ENCODE data around the gene AGBL4.

The AGBL4 gene

DNA sequence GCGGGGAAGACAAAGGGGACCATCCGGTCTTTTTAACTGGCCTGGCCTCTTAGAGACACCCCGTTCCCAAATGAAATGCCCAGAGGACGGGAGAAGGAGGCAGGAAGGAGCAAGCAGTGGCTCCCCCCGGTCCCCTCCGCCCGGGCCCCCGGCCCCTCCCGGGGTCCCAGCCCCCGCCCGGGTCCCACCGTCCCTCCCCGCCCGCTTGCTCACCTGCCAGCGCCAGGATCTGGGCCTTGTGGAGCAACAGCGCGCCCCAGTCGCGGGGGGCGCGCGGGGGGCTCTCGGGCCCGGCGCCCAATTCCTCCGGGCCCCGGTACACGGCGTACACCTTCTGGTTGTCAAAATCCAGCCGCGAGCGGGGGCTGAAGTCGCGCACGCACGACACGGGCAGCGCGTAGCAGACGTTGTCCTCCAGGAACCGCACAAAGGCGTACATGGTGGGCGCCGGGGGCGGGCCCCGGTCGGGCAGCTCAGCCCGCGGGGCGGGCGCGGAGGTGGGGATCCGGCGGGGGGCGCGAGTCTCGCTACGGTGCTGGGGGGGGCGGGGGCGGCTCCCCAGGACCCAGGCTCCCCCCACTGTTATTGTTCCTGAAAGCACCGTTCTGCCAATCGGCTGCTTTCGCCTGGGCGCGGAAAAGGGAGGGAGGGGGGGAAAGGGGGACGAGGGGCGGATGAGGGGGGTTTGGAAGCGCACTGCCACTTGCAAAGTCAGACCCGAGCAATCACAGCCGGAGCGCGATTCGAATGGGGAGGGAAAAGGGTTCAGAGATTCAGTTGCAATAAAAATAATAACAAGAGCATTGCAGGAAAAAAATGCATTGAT lies 1247.1 kb downstream of the AGBL4 start, which contains the start of gene BEND5:
BEND5 (minus strand) TSS at position 499 of the 826 bp plus-strand sequence; CDS start at position 439, 60 bp downstream.
- Histone ChIP-seq H3K9me3 (ENCODE audit: low read depth, low read length) (no peaks in the 10 kb centered on the region), H3K9ac (ENCODE audit: insufficient read length) (peak within 1 kb of the TSS; percentile 73), H3K4me3 (peak within 1 kb of the TSS; percentile 86), H3K36me3 (ENCODE audit: insufficient read depth, low read length) (peaks cover 6% of the 10 kb centered on the region), H3K27ac (no peak within 1 kb of the TSS)
- peak; percentile 5 for DNase-seq (ENCODE audit: low read depth, low spot score)
- TF ChIP-seq EZH2 (IDR thresholded peaks at IDR 0.05) = no peak
- TF ChIP-seq FOXP2 (optimal IDR thresholded peaks at IDR 0.05; ENCODE audit: control extremely low read depth, extremely low read length, insufficient read depth) = no peak
- no peak; the same call in 1 of the 2 replicates for TF ChIP-seq POLR2AphosphoS5 (IDR thresholded peaks at IDR 0.05; ENCODE audit: borderline replicate concordance, low read depth, low read length)

DNA sequence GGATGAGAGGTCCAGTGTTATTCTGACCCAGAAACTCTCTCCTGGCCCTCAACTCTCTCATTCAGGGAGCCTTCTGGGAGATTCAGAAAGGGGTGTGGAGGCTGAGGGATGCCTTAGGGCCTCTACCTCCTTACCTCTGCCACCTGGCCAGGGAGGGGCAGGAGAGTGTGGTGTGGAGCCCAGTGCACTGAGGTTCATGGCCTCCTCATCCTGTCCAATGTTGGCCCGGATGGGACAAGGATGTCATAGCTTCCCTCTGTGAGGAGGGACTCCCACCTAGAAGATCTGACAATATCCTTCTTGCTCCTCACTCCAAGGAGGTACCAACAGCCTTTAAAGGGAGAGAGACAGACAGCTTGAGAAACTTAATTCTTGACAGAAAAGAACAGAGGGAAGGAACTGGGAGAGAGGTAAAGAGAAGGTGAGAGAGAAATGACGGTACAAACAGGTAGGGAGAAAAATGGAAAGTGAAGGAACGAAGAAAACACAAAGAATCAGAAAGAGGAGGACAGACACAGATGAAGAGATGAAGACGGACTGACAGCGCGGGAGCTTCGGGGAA lies 1247.8 kb downstream of the AGBL4 start:
- Histone ChIP-seq H3K27ac (no peak overlapping the region), H3K4me3 (peak overlapping the region; percentile 86), H3K36me3 (ENCODE audit: insufficient read depth, low read length) (peaks cover 8% of the 10 kb centered on the region), H3K9me3 (ENCODE audit: low read depth, low read length) (no peaks in the 10 kb centered on the region), H3K9ac (ENCODE audit: insufficient read length) (peak overlapping the region; percentile 73)
- TF ChIP-seq POLR2AphosphoS5 (IDR thresholded peaks at IDR 0.05; ENCODE audit: borderline replicate concordance, low read depth, low read length) (no peak), EZH2 (IDR thresholded peaks at IDR 0.05) (no peak), FOXP2 (optimal IDR thresholded peaks at IDR 0.05; ENCODE audit: control extremely low read depth, extremely low read length, insufficient read depth) (no peak)
- DNase-seq (ENCODE audit: low read depth, low spot score) = no peak

DNA sequence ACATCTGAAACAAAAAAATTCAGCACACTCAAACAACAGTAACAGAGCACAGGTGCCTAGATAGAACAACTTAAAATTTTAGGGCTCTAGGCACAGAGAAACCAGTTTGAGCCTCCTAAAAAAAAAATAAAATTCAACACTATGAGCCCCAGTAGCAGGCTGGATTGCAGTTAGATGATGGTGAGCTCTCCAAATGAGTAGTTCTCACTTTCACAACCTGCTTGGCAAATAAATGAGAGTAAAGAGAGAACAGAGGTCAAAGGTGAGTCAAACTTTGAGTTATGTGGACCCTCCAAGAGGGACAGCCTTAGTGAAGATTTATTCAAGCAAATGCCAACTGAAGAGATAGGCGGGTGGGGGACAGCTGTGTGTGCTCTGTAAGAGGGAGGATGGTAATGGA lies 1250.6 kb downstream of the AGBL4 start:
- peaks cover 8% of the 10 kb centered on the region for H3K36me3 ChIP-seq (ENCODE audit: insufficient read depth, low read length)
- DNase-seq (ENCODE audit: low read depth, low spot score) = no peak
- no peak overlapping the region for H3K4me3 ChIP-seq
- H3K9me3 ChIP-seq (ENCODE audit: low read depth, low read length) = no peaks in the 10 kb centered on the region
- H3K9ac ChIP-seq (ENCODE audit: insufficient read length) = no peak overlapping the region
- TF ChIP-seq FOXP2 (optimal IDR thresholded peaks at IDR 0.05; ENCODE audit: control extremely low read depth, extremely low read length, insufficient read depth) = no peak
- TF ChIP-seq EZH2 (IDR thresholded peaks at IDR 0.05) = no peak
- no peak for TF ChIP-seq POLR2AphosphoS5 (IDR thresholded peaks at IDR 0.05; ENCODE audit: borderline replicate concordance, low read depth, low read length)
- H3K27ac ChIP-seq = no peak overlapping the region

DNA sequence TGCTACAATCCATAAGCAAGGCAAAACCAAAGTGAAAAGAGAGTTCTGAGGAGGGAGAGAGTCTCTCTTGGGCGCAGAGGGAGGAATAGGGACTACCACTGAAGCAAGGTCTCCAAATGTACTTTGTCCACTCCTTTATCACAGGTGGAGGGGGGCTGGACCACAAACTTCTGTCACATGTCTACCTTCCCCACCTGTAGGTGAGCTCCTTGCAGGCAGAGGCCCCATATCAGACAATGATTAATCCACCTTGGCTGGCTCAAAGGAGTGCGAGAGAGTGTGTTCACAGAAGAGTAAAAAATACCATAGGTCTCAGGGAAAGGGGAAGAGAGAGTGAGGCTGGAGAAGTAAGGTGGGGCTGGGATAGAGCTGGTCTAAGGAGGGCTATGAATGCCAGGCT lies 1251.5 kb downstream of the AGBL4 start:
- Histone ChIP-seq H3K36me3 (ENCODE audit: insufficient read depth, low read length) (peaks cover 8% of the 10 kb centered on the region), H3K4me3 (no peak overlapping the region), H3K9me3 (ENCODE audit: low read depth, low read length) (no peaks in the 10 kb centered on the region), H3K27ac (no peak overlapping the region), H3K9ac (ENCODE audit: insufficient read length) (no peak overlapping the region)
- no peak for DNase-seq (ENCODE audit: low read depth, low spot score)
- TF ChIP-seq POLR2AphosphoS5 (IDR thresholded peaks at IDR 0.05; ENCODE audit: borderline replicate concordance, low read depth, low read length) (no peak), FOXP2 (optimal IDR thresholded peaks at IDR 0.05; ENCODE audit: control extremely low read depth, extremely low read length, insufficient read depth) (no peak), EZH2 (IDR thresholded peaks at IDR 0.05) (no peak)

DNA sequence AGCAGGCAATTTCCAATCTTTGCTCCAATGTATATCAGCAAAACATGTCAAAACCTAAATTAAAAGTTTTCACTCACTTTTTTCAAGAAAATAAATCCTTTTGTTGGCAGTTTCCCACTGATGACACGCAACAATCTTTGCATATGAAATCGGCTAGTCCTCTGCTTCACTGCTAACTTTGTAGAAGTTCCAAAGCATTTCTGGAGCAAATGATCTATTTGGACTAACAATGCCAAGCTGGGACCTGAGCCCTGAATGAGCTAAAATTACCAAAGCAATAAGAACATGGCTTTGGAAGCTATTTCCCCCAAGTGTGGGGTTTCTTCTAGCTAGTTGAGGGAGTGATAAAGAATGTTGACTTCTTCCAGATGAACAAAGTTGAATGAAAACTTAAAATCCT lies 1252.2 kb downstream of the AGBL4 start:
- Histone ChIP-seq H3K9me3 (ENCODE audit: low read depth, low read length) (no peaks in the 10 kb centered on the region), H3K36me3 (ENCODE audit: insufficient read depth, low read length) (peaks cover 11% of the 10 kb centered on the region), H3K27ac (no peak overlapping the region), H3K9ac (ENCODE audit: insufficient read length) (no peak overlapping the region), H3K4me3 (no peak overlapping the region)
- no peak for TF ChIP-seq FOXP2 (optimal IDR thresholded peaks at IDR 0.05; ENCODE audit: control extremely low read depth, extremely low read length, insufficient read depth)
- TF ChIP-seq POLR2AphosphoS5 (IDR thresholded peaks at IDR 0.05; ENCODE audit: borderline replicate concordance, low read depth, low read length) = no peak
- TF ChIP-seq EZH2 (IDR thresholded peaks at IDR 0.05) = no peak
- DNase-seq (ENCODE audit: low read depth, low spot score) = no peak

DNA sequence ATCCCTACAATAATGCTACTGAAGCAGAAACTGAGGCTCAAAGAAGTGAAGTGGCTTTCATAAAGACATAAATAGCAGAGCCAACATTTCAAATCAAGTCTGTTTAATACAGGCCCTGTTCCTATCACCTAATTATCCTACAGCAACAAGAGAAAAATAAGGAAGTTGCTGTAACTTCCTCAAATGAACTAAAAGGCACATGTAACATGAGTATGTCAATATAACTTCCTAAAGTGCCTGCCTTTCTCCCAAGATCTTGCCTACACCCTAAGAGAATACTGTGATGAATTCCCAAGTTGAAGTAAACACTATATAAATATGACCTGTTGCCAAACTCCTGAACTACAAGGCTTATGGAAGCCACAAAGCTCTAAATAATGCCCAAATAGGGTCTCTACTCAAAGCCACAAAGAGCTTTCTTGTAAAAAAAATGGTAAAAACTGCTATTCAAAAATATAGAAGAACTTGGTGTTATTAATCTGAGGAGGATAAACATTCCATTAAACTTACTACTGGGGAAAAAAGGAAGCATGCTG lies 1255.7 kb downstream of the AGBL4 start:
- H3K36me3 ChIP-seq (ENCODE audit: insufficient read depth, low read length) = peaks cover 19% of the 10 kb centered on the region
- TF ChIP-seq EZH2 (IDR thresholded peaks at IDR 0.05) = no peak
- no peak for TF ChIP-seq FOXP2 (optimal IDR thresholded peaks at IDR 0.05; ENCODE audit: control extremely low read depth, extremely low read length, insufficient read depth)
- no peak for TF ChIP-seq POLR2AphosphoS5 (IDR thresholded peaks at IDR 0.05; ENCODE audit: borderline replicate concordance, low read depth, low read length)
- DNase-seq (ENCODE audit: low read depth, low spot score) = no peak
- H3K27ac ChIP-seq = no peak overlapping the region
- H3K9ac ChIP-seq (ENCODE audit: insufficient read length) = no peak overlapping the region
- no peak overlapping the region for H3K4me3 ChIP-seq
- H3K9me3 ChIP-seq (ENCODE audit: low read depth, low read length) = no peaks in the 10 kb centered on the region

DNA sequence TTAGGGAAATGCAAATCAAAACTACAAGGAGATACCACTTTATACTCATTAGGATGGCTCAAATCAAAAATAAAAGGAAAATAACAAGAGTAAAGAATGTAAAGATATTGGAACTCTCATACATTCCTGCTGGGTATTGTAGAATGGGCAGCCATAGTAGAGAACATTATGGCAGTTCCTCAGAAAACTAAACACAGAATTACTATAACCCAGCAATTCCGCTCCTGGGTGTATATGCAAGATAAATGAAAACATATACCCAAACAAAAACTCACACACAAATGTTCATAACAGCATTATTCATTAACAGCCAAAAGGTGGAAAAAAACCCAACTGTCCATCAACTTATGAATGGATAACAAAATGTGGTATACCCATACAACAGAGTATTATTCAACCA lies 1258.4 kb downstream of the AGBL4 start:
- TF ChIP-seq POLR2AphosphoS5 (IDR thresholded peaks at IDR 0.05; ENCODE audit: borderline replicate concordance, low read depth, low read length) = no peak
- no peak for TF ChIP-seq FOXP2 (optimal IDR thresholded peaks at IDR 0.05; ENCODE audit: control extremely low read depth, extremely low read length, insufficient read depth)
- no peak for TF ChIP-seq EZH2 (IDR thresholded peaks at IDR 0.05)
- Histone ChIP-seq H3K4me3 (no peak overlapping the region), H3K9me3 (ENCODE audit: low read depth, low read length) (no peaks in the 10 kb centered on the region), H3K27ac (no peak overlapping the region), H3K36me3 (ENCODE audit: insufficient read depth, low read length) (peaks cover 16% of the 10 kb centered on the region), H3K9ac (ENCODE audit: insufficient read length) (no peak overlapping the region)
- DNase-seq (ENCODE audit: low read depth, low spot score) = no peak

DNA sequence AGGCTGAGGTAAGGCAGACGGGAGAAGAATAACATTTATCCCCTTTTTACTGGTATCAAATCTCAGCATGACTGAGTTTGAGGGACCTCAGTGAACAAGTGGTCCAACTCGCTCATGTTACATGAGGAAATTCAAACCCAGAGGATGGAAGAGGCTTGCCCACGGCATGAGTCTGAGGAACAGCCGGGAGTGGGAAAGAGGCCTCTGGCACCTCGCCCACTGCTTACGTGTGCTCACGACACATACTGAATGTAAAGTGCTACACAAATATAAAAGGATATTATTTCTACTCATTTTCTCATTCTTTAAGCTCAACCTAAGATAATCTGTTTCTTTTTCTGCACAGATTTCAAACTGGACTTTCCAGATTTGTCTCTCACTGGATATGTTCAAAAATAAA lies 1261.8 kb downstream of the AGBL4 start:
- no peak overlapping the region for H3K27ac ChIP-seq
- peaks cover 28% of the 10 kb centered on the region for H3K36me3 ChIP-seq (ENCODE audit: insufficient read depth, low read length)
- H3K9me3 ChIP-seq (ENCODE audit: low read depth, low read length) = no peaks in the 10 kb centered on the region
- no peak for DNase-seq (ENCODE audit: low read depth, low spot score)
- no peak for TF ChIP-seq POLR2AphosphoS5 (IDR thresholded peaks at IDR 0.05; ENCODE audit: borderline replicate concordance, low read depth, low read length)
- TF ChIP-seq FOXP2 (optimal IDR thresholded peaks at IDR 0.05; ENCODE audit: control extremely low read depth, extremely low read length, insufficient read depth) = no peak
- TF ChIP-seq EZH2 (IDR thresholded peaks at IDR 0.05) = no peak
- no peak overlapping the region for H3K9ac ChIP-seq (ENCODE audit: insufficient read length)
- no peak overlapping the region for H3K4me3 ChIP-seq

All from SK-N-MC (cell line).